ENCODE results near the gene SCN3A.

DNA sequence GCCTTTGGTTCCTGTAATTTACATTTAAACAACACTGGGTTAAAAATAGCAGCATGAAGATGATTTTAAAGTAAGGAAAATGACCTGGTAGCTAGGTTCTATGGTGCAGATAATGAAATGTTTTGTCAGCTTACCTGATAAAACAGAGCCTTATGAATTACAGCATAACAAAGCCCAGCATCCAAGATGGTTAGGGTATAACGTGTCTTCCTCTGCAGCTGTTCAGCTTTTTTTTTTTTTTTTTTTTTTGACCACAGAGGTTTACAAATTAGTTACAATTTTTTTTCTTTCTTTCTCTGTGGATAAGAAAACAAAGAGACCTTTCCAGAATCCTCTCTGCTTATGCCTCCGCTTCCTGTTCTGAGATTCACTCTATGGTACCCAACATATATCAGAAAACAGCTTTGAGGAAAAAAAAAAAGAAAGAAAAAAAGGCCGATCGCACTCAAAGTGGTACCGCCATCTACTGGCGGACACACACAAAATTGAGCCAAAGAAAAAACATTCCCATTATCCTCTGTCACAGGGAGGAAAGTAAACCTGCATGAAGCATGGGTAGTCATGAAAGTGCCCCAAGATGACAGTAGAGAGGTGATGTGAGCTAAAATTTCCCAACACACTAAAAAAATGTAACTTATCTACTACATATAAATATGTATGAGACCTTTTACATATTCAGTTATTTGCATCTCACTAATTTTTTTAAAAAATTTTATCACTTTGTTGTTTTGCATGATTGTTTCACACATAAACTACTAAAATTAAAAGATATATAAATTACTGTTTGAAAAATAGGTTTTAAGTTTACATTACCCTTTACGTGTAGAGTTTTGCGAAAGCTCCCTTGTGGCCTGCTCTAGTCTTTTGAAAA lies at the start of gene SCN3A:
- no peak for TF ChIP-seq POLR2AphosphoS5 (IDR thresholded peaks at IDR 0.05; ENCODE audit: low read depth, low read length)
- TF ChIP-seq FOXP2 (optimal IDR thresholded peaks at IDR 0.05; ENCODE audit: borderline replicate concordance, extremely low read depth, extremely low read length, insufficient read depth), result no peak
- no peak for TF ChIP-seq SIN3A (IDR thresholded peaks at IDR 0.05; ENCODE audit: borderline replicate concordance, insufficient read depth, low read length)
- TF ChIP-seq TAF1 (IDR thresholded peaks at IDR 0.05; ENCODE audit: borderline replicate concordance, insufficient read depth, low read length), result no peak

All from PFSK-1 (cell line).